Activated CD8-positive, alpha-beta memory T cell treated with anti-CD3 and anti-CD28 coated beads for 4 hours (primary cell): ENCODE results near the gene COG7.
"Not testable (repeated sequence)": the region's sequence is repeated elsewhere in the genome, so short reads cannot be mapped to it uniquely, and the experiment has no call there.

ENCODE experiments used
- DNase-seq, 2 donors: peaks; one replicate each; pipeline ENCODE4 v3.0.0-alpha.2; 2020; ENCODE audit warnings: low read depth in 2 of 2

COG7 gene

DNA sequence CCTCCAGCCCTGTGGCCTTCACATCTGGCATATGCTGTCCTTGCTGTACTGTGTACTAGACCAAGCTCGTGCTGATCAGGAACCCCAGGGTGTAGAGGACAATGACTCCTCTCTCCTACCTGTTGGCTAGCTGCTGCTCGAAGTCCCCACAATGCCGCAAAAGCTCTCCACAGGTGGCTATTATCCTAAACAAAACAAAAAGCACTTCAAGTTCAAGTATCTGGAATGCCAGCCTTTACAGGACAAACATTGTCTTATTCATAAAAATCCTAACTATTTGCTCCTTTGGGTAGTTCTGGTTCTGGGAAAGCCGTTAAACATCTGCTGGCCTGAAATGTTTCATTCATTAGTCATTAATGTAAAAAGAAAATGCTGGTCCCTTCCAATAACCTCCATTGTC is 42.8 kb downstream of the COG7 start:
- no peak for DNase-seq

DNA sequence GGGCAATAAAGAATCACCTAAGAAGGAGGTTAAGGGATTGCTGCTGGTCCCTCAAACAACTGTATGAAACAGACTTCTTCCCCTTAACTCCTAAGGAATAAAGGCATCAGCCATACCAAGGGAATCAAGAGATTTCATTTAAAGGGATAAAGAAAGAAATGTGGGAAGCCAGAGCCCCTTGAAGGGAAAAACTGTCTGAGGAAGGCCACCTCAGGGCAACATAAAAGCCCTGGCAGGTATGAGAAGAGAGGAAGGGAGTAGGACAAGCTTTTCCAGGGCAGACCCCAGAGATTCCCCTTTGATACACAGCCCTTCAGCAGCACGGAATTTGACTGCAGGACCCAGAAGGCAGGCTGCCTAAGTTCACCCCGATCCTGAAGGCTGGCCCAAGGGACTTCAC is 43.5 kb downstream of the COG7 start:
- DNase-seq = no peak

DNA sequence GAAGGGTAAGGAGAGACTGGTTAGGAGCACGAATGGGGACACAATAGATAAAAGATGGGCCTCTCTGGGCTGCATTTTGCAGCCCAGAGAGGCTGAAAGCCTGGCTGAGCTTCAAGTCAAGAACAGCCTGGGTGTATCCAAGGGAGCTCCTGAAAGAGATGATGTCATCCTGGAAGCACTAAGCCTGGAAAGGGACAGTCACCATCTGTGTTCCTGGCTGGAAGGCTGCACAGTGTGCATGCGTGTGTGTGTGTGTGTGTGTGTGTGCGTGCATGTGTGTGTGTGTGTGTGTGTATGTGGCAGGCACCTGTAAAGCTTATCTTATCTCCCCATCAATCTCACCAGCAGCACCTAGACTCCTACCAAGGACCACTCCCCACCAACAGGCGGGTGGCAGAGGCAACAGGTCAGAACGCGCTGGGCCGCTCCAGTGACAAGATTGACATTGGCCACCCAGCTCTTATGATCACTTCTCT is 44.1 kb downstream of the COG7 start:
- no peak for DNase-seq

DNA sequence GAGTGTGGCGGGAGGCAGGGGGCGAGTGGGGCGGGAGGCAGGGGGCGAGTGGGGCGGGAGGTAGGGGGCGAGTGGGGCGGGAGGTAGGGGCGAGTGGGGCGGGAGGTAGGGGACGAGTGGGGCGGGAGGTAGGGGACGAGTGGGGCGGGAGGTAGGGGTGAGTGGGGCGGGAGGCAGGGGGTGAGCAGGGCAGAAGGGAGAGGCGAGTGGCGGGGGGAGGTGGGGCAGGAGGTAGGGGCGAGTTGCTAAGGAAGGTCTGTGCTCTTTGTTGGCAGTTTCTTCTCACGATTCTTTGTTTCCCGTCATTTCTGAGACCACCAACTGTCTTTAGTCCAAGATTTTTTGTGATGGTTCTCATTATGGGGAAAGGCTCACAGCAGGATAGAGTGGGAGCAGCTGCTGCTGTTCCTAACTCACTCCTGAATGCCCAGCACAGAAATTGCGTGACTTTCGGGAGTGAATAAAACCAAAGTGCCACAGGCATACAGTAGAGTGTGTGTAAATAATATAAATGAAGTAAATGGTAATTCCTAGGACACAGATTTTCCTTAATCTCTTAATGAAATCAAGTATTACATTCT is 44.7 kb downstream of the COG7 start:
- no peak for DNase-seq

DNA sequence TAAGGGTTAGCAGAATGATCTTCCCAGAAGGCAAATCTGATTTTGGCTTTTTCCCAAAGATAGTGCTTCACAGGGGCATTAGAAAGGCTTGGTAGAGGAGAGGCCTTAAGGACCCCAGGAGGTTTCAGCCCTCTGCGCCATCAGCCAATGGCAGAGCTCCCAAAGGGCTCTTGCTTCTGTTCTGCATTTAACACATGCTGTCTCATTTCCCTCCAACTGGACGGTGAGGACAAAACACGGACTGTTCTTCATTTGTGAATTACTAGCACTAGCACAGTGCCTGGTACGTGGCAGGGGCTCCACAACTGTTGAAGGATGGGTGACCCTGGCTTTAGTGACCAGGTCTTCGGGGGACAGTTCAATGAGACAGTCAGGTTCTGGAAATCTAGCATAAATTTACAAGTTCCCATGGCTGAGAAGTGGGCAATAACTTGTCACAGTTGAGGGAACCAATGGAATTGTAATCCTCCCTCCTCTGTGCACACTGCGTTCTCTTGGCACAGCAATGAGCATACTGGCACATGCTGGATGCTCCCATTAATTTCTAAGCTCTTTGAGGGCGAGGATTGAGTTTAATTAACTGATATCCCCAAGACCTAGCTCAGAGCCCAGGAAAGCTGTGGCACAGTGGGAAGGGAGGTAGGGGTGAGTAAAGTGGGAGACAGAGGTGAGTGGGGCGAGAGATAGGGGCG is 45.4 kb downstream of the COG7 start:
- DNase-seq = no peak

DNA sequence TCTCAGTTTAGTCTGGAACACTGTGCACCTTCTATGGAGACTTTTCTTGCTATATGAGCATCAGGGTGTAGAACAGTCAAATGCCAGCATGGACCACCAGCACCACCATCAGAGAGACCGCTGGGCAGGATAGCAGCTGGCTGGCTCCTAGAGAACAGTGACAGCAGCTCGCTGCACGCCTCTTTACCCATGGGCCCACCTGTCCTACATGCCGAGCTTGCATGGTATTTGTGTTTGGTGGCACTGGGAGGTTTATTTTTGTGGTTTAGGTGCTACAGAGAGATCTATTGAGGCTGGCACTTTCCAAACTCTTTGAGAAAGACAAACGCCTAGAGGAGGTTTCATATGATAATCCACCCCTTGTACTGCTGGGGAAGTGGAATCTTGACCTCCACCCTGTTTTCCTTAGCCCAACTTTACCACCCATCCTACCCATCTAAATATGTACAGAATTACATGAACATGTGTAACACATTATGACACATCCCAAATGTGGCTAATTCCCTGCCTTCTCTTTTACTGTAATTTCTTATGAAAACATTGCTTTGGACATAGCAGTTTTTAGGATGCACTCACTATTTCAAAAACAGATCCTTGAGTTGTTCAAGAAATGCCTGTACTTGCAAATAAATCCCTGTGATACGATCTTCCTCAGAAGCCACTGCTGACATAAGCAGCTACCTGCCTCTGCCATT is 46.3 kb downstream of the COG7 start:
- DNase-seq = no peak

DNA sequence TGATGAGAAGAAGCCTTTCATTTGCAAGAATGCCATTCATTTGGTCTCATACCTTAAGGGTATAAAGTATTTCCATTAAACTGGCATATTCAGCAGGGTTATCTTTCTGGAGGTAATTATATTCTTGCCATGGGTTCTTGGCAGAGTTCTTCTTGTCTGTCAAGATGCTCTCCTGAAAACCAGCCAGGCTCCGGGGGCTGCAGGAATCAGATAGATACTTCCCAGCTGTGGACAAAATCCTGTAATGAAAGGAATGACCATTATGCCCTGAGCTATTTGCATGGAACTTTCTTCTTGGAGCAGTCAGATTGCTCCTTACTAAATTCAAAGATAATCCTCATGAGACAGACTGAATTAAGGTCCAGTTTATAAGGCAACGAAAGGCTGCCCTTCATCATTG is 47.0 kb downstream of the COG7 start:
- no peak for DNase-seq

DNA sequence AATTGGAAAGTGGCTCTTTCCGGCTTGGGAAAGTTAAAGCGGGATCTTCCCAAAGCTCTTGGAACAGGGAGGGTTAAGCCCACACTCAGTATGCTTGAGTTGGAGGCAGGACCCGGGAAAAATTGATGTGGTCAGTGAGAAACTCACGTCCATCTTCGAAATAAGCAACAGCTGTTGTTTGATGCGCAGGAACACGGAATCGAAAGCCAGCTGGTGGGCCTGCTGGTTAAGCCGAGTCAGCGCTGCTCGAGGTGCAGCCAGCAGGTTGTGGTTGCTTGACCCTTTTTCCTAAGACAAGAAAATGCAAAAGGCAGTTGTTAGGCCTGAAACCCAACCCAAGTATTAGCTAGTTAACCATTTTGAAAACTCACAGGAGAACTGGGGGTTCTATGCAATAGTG is 49.4 kb downstream of the COG7 start:
- no peak for DNase-seq

DNA sequence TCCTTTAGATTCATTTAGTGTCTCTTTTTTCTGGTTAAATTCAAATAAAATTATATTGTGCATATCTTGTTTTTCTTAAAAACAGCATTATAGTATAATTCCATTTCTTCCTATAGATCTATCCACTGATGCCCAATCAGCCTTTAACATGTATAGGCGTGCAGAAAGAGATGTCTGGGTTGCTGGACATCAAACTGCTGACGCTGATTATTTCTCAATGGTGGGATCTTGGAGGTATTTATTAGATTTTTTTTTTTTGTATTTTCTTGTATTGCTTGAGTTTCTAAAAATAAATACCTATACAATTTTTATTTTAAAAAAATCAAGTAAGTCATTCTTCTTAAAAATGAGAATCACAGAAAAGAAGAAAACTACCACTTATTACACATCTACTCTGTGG is 50.9 kb downstream of the COG7 start:
- DNase-seq = no peak

DNA sequence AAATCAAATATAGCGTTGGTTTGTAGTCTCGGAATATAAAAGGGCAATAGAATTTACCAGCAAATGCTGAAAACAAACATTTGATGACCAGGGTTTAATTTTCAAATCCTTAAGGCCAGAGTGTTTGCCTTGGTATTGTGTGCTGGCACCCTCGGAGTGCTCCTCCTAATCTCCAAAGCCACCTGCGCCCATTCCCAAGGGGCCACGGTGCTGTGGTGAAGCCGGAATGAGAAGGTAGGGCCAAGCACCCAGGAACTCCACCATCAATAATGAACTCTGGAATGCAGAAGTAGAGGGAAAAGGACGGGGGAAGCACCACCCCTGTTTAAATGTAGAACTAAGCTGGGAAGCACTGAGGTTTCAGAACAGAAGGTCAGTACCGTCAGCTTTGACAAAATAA is 51.9 kb downstream of the COG7 start:
- no peak for DNase-seq

DNA sequence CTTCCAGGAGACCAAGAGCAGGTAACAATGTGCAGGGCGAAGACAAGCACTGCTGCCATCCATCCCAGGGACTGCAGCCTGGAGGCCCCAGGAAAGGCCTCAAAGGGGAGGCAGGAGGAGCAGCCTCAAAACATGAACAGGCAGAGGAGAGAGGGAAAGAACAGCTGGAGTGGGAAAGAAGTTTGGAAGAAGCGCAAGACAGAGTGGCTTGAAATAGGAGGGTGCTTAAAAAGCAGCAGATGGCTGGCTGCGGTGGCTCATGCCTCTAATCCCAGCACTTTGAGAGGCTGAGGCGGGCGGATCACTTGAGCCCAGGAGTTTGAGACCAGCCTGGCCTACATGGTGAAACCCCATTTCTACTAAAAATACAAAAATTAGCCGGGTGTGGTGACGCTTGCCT is 52.5 kb downstream of the COG7 start:
- DNase-seq = not testable (repeated sequence)

DNA sequence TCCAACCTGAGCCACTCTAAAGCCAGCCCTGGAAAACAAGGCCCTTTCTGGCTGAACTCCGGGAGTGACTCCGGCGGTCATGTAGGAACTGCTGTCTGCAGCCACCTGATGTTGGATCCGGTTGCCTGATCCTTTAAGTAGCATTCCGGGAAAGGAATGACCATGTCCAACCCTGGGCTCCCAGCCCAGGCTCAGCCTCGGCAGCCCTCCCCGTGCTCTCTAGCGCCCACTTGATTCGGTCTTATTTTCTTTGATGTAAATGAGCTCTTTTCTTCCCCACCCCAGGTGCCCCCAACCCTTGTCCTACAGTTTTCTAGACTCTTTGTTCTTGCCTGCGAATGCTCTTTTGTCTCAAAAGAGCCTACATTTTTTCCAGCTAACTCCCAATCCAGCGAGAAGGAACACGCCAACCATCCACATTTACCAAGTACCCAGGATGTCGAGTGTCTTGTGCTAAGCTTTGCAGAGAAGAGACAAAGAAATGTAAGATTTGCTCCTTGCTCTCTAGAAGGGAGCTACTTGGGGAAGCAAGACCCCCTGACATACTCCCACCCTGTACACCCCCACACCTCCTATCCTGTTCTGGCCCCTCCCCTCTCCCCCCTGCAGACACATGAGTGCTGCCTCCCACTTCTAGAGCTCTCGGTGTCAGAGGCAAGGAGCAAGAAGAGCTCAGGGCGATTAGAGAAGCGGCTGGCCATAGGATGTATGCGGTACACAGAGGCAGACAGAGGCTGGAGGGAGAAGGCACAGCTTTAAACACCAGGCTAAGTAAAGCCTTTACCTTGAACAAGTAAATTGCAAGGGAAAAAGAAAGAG is 53.8 kb downstream of the COG7 start:
- DNase-seq = no peak

DNA sequence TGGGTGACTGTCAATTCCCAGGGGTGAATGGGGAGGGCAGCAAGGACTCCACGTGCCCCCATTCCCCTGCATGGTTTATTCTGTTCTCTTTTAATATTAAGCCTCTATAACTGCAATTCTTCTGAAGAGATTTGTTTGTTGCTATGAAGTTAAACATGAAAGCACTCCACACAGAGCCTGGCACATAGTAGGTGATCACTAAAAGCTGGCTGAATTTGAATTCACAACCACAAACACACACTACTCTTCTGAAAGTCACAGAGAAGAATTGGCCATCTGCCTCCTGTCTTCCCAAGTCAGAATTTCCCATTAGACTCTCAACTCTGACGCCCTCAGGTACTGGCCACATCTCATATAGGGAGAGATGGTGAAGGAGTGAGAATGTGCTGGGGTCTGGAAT is 55.5 kb downstream of the COG7 start:
- no peak for DNase-seq

DNA sequence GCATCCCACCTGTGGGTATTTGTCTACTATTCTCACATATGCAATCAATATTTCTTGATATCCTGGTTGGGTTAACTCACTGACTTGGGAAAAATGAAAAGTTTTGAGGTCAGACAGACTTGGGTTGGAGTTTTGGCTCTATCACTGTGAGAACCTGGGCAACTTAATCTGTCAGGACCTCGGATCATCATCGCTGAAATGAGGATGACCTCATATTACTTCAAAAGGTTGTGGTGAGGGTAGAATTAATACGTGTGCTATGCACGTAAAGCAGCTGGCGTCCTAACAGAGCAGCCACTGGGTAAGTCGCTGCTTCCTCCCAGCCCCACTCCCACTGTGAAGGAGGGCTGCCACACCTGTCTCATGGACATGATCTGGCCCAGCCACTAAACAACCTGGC is 57.3 kb downstream of the COG7 start:
- no peak for DNase-seq

DNA sequence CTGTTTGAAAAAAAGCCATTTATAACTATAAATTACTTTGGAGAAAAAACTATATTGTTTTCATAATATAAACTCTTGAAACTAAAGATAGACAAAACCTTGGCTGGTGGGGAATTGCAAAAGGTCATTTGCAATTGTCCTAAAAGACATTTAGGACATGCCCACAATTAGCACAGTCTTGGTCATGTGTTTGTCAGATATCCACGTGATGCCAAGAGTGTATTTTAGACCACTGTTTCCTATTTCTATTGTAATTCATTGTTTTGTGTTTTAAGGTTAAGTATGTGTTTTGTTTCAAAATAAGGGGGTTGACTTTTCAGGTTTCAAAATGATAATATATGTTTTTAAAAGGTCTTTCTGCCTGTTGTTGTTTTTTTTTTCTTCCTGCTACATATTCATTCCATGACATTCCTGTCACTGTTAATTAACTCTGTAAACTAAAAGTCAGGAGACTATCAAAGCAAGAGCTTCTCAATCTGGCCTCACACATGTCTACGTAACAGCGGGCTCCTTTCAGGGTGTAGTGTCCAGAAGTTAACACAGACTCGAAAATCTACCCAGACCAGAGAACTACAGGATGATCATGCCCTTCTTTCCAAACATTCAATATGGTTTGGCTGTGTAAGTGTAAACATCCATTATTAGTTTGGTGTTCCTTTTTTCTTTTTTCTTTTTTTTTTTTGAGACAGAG is 58.7 kb downstream of the COG7 start:
- no peak for DNase-seq

DNA sequence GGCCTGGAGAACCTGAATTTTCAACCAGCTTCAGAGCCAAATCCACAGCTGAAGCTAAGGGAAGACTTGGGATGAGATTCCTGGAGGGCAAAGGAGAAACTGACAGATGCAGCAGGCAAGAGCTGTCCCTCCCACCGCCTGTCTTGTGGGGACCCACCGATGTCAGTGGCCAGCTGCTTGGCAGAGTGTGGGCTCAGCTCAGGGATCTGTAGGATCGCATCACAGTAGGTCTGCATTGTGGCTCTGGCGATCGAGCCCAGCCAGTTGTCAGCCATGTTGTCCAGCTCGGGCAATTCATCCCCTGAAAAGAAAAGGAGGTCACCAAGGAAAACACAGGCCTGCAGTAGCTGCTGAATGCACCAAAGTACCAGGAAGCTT is 60.8 kb downstream of the COG7 start:
- no peak for DNase-seq

DNA sequence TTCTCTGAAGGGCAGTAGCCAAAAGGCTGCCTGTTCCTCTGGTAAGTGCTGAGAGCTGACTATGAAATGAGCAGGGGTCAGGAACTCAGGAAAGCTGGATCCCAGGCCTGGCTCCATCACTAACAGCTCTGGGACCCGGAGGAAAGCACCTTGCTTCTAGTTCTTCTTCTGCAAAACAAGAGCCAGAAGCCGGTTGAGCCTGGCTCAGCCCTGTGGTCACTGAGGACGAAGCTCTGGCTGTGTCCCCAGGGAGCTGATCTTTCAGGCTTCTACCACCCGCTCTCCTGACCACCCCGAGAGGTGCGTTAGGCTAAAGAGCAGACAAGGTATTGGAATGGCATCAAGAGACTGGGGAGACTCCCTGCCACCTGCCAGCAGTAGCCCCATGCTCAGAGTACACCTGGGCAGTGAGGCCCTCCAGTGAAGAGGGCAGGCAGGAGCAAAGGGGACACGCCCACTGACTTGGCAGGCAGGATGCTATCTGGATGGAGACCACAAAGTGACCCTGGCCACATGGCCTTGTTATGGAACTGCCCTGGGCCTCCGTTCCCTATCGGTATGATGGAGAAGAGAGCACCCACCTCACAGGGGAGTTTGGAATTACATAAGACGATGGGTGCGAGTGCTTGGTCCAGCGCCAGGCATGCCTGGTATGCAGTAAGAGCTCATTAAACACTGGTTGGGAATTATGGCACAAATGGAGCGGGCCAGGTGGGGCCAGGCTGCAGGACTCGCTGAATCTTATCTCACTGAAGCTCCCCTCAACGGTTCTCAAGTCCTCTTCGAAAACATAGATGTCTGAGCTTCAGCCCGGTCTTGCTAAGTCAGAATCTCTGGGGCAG is 61.4 kb downstream of the COG7 start:
- no peak for DNase-seq

DNA sequence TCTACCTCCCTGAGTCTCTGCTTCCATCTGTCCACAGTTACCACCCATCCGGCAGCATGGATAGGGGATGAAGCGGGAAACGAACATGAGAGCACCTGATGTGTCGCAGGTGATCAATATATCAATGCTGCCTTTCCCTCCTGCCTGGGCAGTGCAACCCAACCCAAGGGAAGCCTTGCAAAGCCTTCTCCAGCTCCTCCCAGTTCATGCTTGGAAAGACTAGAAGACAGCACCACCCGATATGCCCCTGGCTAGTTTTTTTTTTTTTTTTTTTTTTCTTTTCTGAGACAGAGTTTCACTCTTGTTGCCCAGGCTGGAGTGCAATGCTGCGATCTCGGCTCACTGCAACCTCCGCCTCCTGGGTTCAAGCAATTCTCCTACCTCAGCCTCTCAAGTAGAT is 63.1 kb downstream of the COG7 start:
- not testable (repeated sequence) for DNase-seq

DNA sequence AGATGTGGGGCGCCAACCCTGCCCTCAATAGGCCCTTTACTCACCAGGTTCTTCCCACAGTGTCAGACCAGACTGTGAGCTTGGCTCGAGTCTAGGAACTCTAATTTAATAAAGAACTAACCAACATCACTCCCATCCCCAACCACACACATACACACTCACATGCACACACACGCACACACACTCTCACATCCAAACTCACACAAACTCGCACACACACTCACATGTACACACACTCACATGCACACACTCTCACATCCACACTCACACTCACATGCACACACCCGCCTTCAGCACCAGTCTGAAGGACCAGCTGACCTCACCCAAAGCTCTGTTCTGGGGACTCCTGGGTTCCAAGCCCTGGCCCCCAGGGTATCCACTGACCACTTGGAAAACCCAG is 63.8 kb downstream of the COG7 start:
- no peak for DNase-seq

DNA sequence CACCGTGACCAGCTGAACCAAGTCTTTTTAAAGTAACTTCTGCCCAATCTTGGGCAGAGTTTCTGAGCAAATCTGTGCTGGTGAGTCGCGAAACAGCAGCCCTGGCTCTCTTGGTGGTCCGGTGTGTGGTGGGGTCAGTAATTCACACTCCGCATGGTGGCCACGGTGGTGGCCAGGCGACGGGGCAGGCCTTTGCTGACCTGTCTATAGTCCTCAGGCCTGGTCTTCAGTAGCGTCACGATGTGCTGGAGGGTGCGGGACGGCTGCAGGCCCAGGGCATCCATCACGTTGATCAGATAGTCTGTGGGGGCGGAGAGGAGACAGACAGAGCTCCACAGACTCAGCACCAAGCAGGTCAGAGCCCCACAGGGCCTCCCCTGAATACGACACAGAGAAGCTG is 64.2 kb downstream of the COG7 start:
- DNase-seq = no peak

DNA sequence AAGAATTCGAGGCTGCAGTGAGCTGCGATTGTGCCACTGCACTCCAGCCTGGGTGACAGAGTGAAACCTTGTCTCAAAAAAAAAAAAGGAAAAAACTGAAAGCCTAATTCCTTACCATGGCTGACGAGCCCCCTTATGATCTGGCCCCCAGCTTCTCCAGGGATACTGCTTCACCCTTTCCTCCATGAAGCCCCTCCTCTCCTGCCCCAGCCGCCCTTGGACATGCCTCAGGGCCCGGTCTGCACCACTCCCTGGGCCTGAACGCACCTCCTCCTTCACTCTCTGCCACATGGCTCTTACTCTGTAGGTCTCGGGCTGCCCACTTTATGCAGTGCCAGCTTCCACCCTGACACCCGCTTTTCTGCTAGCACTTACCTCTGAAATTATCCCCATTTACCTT is 65.3 kb downstream of the COG7 start:
- no peak for DNase-seq
